ENCODE results near the gene PRSS56.

DNA sequence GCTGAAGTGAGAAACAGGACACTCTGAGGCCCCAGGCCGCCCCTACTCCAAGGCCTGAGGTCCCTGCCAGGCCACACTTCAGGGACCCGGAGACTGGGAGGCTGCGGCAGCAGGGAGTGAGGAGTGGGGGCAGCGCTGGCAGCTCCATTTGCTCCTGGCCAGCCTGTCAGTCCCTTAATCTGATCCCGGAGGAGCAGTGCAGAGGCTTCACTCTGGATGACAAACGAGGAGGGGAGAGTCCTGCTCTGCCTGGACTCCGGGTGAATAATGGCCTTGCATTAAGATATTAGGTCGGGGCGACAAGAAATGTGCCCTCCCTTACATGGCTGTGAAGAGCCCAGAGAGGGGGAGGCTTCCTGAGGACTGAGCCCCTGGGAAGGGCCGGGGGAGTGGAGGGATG lies 14.3 kb upstream of the PRSS56 start:
- TF ChIP-seq, protein P1, sequence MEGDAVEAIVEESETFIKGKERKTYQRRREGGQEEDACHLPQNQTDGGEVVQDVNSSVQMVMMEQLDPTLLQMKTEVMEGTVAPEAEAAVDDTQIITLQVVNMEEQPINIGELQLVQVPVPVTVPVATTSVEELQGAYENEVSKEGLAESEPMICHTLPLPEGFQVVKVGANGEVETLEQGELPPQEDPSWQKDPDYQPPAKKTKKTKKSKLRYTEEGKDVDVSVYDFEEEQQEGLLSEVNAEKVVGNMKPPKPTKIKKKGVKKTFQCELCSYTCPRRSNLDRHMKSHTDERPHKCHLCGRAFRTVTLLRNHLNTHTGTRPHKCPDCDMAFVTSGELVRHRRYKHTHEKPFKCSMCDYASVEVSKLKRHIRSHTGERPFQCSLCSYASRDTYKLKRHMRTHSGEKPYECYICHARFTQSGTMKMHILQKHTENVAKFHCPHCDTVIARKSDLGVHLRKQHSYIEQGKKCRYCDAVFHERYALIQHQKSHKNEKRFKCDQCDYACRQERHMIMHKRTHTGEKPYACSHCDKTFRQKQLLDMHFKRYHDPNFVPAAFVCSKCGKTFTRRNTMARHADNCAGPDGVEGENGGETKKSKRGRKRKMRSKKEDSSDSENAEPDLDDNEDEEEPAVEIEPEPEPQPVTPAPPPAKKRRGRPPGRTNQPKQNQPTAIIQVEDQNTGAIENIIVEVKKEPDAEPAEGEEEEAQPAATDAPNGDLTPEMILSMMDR (optimal IDR thresholded peaks at IDR 0.05 in 1 of 3, IDR thresholded peaks at IDR 0.05 in 1 of 3, conservative IDR thresholded peaks at IDR 0.05 in 1 of 3; ENCODE audit: extremely low read depth in 1 of 3, insufficient read depth in 2 of 3, low read length in 3 of 3): no peak
- TF ChIP-seq EZH2 (IDR thresholded peaks at IDR 0.05; ENCODE audit: low read length): no peak
